ENCODE results near the gene PAM. TPM values are rescaled to one million over a fixed set of nuclear protein-coding genes. Genes with fewer than 3 reads are reported as not detected.

Gene PAM
- total RNA-seq, 1 donor from 2014 or later: 85.6 TPM

GRCh38 chr5:102753889-102754766 is 977 bp upstream of the PAM start:
- Mint-ChIP-seq H3K27me3 (ENCODE audit: low read depth) (peaks cover 12% of the 10 kb centered on the region), H3K4me3 (peak overlapping the region; percentile 90), H3K9me3 (no peaks in the 10 kb centered on the region), H3K36me3 (ENCODE audit: low read depth) (no peaks in the 10 kb centered on the region), H3K4me1 (peaks cover 44% of the 10 kb centered on the region), H3K27ac (ENCODE audit: unreplicated experiment) (peak overlapping the region; percentile 78)
- DNase-seq (ENCODE audit: low read depth, low spot score): no peak
- TF ChIP-seq CTCF (conservative IDR thresholded peaks at IDR 0.05): no peak

GRCh38 chr5:102755686-102756371 is 724 bp downstream of the PAM start:
- peaks cover 33% of the 10 kb centered on the region for H3K4me1 Mint-ChIP-seq
- no peaks in the 10 kb centered on the region for H3K9me3 Mint-ChIP-seq
- H3K4me3 Mint-ChIP-seq: peak overlapping the region; percentile 95
- peak; percentile 13 for DNase-seq (ENCODE audit: low read depth, low spot score)
- peak; percentile 11 for TF ChIP-seq CTCF (conservative IDR thresholded peaks at IDR 0.05)
- no peaks in the 10 kb centered on the region for H3K36me3 Mint-ChIP-seq (ENCODE audit: low read depth)
- H3K27me3 Mint-ChIP-seq (ENCODE audit: low read depth): peaks cover 12% of the 10 kb centered on the region
- peak overlapping the region; percentile 59 for H3K27ac Mint-ChIP-seq (ENCODE audit: unreplicated experiment)

DNA sequence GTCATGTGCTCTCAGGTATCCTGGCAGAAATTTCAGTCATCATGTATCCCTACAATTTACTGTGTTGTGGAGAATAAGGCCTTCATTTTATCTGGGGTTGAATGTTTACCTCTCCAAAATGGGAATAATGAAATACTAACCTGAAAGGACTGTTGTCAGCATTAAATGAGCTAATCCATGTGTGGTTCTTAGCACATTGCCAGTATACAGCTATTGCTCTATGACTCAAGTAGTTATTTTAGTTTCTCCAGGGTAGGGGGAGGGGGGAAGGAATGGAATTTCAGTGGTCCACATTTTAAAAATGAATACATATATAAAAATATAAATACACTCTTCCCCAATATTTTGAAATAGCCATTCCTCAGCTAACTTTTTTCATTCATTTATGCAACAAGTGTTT is 3.5 kb downstream of the PAM start:
- peak overlapping the region; percentile 68 for H3K4me3 Mint-ChIP-seq
- H3K36me3 Mint-ChIP-seq (ENCODE audit: low read depth): peaks cover under 1% of the 10 kb centered on the region
- H3K27ac Mint-ChIP-seq (ENCODE audit: unreplicated experiment): no peak overlapping the region
- H3K27me3 Mint-ChIP-seq (ENCODE audit: low read depth): peaks cover 6% of the 10 kb centered on the region
- no peak for TF ChIP-seq CTCF (conservative IDR thresholded peaks at IDR 0.05)
- no peak for DNase-seq (ENCODE audit: low read depth, low spot score)
- H3K4me1 Mint-ChIP-seq: peaks cover 37% of the 10 kb centered on the region
- H3K9me3 Mint-ChIP-seq: no peaks in the 10 kb centered on the region

DNA sequence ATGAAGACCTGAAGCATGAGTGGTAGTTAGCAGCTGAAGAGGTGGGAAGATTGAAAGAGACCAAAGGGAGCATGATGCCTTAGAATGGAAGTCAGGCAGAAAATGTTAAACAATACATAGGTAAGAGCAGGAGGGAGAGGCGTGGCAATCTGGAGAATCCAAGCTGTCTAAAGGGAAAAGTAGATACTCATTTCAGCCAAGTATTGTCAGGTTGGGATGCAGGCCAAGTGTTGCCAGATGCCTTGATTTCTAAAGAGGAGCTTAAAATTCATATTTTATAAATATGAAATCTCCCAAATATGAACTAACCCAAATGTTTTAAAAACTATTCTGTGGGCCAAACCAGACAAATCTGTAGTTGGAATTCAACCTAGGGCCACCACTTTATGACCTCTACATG is 4.2 kb downstream of the PAM start:
- Mint-ChIP-seq H3K36me3 (ENCODE audit: low read depth) (peaks cover 3% of the 10 kb centered on the region), H3K27ac (ENCODE audit: unreplicated experiment) (no peak overlapping the region), H3K27me3 (ENCODE audit: low read depth) (peaks cover 2% of the 10 kb centered on the region), H3K4me1 (peaks cover 32% of the 10 kb centered on the region), H3K4me3 (no peak overlapping the region), H3K9me3 (no peaks in the 10 kb centered on the region)
- DNase-seq (ENCODE audit: low read depth, low spot score): no peak
- no peak for TF ChIP-seq CTCF (conservative IDR thresholded peaks at IDR 0.05)

DNA sequence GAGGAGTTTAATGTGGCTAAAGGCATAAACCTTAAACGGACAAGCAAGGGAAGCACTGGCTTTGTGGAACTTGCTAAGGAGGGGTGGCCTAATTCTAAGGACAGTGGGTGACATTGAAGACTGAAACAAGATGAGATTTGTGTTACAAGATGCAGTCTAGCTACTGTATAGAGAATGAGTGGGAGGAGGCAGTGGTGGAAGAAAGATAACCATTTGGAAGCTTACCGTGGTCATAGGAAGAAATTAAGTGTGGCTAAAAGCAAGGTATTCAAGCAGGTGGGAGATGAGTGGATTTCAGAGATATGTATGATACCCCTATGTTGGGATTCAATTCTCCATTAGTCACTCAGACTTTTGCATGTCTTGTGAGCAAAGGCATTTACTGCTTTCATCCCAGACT is 4.6 kb downstream of the PAM start:
- H3K4me1 Mint-ChIP-seq: peaks cover 28% of the 10 kb centered on the region
- TF ChIP-seq CTCF (conservative IDR thresholded peaks at IDR 0.05): no peak
- H3K4me3 Mint-ChIP-seq: no peak overlapping the region
- no peak for DNase-seq (ENCODE audit: low read depth, low spot score)
- H3K27me3 Mint-ChIP-seq (ENCODE audit: low read depth): peaks cover under 1% of the 10 kb centered on the region
- H3K27ac Mint-ChIP-seq (ENCODE audit: unreplicated experiment): no peak overlapping the region
- H3K36me3 Mint-ChIP-seq (ENCODE audit: low read depth): peaks cover 3% of the 10 kb centered on the region
- no peaks in the 10 kb centered on the region for H3K9me3 Mint-ChIP-seq
